NOMO-1 treated with dmso at 0.1 percent for 144 hours (cell line): Measurements from ENCODE around the gene C1QTNF12.

Experiments used
- DNase-seq: peaks from one replicate; lab custom pipeline; 2025; ENCODE audit not compliant: unreplicated experiment; lab: John Stamatoyannopoulos, UW

C1QTNF12 gene, protein sequence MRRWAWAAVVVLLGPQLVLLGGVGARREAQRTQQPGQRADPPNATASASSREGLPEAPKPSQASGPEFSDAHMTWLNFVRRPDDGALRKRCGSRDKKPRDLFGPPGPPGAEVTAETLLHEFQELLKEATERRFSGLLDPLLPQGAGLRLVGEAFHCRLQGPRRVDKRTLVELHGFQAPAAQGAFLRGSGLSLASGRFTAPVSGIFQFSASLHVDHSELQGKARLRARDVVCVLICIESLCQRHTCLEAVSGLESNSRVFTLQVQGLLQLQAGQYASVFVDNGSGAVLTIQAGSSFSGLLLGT

DNA sequence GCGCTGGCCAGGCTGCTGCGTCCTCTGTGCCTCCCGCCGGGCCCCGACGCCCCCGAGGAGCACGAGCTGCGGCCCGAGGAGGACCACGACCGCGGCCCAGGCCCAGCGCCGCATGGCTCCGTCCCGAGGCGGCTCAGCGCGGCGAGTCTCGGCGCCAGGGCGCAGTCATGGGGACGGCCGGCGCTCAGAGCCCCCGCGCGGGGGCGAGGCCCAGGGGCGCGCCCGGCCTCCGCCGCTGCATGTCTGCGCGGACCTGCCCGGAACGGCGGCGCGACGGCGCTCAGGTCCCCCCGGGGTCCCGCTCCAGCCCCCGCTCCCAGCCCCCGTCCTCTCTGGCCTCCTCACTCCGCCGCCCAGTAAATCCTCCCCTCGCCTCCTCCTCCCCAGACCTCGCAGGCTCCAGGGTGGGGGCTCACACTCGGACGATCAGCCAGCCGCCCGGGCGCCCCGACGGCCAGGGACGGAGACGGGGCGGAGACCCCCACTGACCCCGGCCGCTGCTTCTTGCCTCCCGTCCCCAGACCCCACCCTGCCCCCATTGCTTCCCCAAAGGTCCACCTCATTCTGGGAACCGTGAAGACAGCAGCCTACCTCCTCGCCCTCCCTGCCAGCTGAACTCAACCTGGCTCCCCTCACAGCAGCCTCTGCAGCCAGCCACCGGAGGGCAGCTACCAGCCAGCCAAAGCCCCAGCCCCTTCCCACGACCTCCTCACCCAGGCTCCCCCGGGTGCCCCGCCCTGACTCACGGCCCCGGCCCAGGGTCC lies at the start of gene C1QTNF12:
Gene C1QTNF12 (minus strand): TSS at position 146 of the 764 bp plus-strand sequence. CDS start 32 bp downstream, at position 114.
- no peak for DNase-seq

DNA sequence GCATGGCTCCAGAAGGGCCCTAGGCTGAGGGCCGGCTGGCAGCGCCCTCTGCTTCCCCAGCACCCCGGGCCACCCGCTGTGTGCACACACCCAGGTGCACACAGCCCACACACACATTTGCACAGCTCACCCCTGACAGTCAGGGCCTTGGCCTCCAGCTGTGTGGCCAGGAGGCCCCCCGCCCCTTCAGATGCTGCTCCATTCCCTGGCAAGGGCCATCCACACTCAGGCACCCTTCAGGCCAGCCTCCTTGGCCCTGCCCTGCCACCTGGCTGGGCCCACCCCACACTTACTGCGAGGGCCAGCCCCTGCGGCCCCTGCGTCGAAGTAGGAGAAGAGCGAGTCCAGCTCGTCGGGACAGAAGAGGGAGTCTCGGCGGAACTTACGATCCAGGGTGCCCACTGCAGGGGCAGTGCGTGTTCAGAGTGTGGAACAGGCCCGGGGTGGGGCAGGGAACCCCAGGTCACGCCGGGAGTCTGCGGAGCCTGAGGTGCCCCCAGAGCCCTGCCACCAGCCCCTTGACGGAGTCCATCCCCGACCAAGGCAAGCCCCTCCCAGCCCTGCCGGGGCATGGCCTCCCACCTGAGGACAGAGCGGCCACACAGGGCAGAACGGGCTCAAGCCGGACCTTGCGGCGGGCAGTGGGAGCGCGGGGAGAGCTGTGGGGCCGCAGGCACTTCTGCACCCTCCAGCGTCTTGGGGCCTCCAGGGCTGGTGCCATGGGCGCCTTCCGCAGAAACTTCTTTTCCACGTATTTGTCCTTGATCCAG lies 48.8 kb upstream of the C1QTNF12 start:
- DNase-seq, result no peak

DNA sequence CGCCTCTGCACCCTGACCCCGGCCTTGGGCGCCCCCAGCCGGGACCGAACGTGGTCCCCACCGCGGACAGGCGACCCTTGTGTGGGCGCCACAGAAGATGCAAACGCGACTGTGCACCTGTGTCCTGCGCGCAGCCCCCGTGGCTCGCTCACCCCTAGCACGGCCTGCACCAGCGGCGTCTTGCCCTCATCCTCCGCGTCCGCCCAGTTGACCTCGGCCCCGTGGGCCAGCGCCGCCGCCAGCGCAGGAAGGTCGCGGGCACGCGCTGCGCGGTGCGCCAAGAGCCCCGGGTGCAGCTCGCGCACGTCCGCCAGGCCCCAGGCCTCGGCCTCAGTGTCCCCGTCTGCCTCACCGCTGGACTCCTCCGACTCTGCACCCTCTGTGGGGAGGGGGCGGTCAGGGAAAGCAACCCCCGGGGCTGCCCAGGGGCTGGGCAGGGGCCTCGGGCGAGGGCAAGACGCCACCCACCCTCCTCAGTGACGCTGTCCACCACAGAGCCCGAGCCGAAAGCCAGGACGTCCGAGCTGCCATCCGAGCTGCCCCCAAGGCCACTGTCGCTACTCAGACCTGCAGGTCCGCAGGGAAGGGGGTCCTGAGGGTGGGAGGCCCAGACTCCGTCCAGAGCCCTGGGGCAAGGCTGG lies 47.8 kb upstream of the C1QTNF12 start:
- no peak for DNase-seq

DNA sequence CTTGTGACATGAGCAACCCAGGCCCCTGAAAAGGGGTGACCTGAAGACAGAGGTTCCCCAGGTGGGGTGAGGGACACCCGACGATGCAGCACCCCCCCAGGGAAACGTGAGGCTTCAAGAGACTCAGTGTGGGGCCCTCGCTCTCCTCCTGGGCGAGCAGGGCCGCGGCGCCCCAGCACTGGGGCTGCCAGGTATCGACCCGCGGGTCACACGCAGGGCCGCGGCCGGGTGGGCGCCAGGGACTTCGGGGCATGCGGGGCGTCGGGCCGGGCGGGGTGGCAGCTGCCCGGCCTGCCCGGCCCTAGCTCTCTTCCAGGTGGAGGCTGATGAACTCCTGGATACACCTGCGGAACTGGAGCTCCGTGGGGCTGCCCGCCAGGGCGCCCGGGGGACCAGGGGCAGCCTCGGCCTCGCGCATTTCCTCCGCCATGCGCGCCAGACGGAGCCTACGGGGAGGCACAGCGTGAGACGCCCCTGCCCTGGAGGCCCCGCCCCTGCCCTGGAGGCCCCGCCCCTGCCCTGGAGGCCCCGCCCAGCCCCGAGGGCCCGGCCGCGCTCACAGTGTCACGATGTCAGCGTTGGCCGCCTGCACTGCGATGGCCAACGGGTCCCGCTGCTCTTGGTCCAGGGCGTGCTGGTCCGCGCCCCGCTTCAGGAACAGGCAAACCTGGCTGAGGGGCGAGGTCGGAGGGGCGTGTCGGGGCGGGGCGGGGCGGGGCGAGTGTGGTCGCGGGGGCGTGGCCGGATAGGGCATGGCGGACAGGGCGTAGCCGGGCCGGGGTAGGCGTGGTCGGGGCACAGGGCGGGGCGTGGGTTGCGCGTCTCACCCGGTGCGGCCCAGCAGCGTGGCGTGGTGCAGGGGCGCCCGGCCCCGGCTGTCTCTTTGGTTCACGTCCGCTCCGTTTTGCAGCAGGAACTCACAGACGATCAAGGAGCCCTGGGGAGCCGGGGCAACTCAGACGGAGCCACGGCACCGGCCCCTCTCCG lies 47.0 kb upstream of the C1QTNF12 start:
- DNase-seq, result no peak

DNA sequence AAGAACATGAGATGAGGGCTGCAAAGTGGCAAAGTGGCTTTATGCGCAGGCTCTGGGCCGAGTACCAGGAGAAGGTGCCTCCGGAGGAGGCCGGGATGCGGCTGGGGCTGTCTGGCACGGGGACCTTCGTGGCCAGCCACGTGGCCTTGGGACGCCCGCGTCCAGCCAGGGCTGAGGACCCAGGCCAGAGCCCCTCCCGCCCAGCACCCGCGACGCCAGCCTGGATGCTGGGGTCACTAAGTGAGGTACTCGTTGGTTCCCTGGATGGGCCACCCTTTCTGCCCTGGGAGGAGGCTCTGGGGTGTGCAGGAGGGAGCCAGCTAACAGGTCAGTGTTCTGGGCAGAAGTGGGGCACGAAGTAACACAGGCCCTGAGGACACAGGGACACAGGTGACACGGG lies 46.3 kb upstream of the C1QTNF12 start:
- DNase-seq, result no peak

DNA sequence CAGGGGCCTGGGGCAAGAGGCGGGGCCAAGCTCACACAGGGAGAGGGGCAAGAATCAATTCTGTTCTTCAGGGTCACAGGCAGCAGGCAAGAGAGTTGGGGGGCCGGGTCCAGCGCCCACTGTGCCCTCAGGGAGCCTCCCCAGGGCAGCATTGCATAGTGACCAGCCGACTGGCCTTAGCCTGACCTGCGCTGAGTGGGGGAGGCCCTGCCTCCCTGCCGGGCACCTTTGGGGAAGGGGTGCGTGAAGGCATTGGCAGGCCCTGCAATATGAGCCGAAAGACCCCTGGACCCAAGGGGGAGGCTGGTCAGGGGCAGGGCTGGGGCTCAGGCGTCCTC lies 45.9 kb upstream of the C1QTNF12 start:
- no peak for DNase-seq

DNA sequence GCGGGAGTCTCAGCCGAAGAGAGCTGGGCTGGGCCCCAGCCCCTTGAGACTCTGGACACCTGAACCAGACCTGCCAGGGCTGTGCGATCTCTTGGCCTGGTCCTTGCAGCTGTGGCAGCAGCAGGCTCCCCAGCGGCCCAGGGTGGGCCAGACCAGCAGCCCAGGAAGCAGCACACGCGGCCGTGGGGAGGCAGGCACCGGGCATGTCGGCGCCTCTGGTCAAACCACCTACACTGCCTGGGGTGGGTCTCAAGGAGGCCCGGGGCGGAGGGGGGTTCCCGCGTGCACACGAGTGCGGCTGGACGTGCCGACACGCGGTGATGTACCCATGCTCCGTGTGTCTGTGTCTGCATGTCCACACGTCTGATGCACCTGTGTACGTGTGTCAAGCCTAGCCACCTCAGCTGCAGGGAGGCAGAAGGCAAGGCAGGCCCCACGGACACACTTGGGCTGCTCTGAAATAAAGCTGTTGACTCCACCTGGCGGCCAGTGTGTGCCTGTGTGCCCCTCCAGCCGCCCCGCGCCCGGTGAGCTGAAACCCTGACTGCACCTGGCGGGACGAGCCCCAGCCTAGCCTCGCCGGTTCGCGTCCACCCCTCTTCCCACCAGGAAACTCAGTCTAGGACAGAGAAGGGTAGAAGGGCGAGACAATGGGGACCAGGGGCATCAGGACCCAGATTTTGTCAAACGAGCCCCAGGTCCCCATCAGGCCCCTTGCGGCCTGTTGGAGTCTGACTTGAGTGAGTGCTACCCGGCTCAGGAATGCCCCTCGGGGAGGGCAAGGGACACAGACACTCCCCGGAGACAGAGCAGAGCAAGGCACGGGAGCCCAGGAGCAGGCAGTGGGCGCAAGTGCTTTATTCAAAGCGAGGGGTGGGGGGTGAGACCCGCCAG lies 45.3 kb upstream of the C1QTNF12 start:
- DNase-seq, result peak; percentile 26

DNA sequence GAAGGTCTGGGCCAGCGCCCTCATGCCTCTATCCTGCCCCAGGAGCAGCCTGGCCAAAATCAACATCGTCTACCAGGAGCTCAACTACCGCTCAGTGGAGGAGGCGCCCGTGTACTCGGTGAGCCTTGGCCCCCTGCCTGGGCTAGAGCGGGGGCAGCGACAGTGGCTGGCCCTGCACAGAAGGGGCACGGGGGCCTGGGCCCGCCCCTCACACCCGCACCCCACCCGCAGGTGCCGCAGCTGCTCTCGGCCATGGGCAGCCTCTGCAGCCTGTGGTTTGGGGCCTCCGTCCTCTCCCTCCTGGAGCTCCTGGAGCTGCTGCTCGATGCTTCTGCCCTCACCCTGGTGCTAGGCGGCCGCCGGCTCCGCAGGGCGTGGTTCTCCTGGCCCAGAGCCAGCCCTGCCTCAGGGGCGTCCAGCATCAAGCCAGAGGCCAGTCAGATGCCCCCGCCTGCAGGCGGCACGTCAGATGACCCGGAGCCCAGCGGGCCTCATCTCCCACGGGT lies 44.6 kb upstream of the C1QTNF12 start:
- DNase-seq, result no peak

DNA sequence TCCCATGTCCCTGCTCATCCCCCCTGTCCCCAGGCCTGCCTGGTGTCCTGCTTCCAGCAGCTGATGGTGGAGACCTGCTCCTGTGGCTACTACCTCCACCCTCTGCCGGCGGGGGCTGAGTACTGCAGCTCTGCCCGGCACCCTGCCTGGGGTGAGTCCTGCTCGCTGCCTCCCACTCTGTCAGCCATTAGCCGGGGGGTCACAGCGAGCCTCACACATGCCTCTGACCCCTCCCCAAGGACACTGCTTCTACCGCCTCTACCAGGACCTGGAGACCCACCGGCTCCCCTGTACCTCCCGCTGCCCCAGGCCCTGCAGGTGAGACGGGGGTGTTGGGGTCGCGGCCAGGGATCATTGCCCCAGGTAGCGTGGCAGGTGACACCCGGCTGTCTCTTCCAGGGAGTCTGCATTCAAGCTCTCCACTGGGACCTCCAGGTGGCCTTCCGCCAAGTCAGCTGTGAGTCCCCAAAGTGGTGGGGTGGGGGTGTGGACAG lies 43.8 kb upstream of the C1QTNF12 start:
- DNase-seq, result no peak

DNA sequence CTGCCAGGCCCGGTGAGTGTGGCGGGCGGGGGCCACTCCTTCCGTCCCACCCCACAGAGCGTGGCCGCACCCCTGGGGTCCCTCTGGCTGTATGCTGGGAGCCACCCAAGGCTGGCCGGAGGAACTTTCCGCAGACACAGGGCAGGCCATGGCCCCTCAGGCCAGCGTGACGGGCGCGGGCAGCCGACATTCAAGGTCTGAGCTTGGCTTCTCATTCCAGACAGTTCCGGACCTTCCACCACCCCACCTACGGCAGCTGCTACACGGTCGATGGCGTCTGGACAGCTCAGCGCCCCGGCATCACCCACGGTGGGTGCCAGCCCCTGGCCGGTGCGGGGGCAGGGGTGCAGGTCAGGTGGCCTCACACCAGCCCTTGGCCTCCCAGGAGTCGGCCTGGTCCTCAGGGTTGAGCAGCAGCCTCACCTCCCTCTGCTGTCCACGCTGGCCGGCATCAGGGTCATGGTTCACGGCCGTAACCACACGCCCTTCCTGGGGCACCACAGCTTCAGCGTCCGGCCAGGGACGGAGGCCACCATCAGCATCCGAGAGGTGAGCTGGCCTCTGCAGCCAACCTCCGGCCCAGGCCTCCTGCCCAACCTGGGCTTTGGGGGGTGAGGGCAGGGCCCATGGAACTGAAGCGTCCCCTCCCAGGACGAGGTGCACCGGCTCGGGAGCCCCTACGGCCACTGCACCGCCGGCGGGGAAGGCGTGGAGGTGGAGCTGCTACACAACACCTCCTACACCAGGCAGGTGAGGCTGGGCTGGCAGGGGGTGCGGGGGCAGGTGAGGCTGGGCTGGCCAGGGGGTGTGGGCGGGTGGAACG lies 41.0 kb upstream of the C1QTNF12 start:
- no peak for DNase-seq

DNA sequence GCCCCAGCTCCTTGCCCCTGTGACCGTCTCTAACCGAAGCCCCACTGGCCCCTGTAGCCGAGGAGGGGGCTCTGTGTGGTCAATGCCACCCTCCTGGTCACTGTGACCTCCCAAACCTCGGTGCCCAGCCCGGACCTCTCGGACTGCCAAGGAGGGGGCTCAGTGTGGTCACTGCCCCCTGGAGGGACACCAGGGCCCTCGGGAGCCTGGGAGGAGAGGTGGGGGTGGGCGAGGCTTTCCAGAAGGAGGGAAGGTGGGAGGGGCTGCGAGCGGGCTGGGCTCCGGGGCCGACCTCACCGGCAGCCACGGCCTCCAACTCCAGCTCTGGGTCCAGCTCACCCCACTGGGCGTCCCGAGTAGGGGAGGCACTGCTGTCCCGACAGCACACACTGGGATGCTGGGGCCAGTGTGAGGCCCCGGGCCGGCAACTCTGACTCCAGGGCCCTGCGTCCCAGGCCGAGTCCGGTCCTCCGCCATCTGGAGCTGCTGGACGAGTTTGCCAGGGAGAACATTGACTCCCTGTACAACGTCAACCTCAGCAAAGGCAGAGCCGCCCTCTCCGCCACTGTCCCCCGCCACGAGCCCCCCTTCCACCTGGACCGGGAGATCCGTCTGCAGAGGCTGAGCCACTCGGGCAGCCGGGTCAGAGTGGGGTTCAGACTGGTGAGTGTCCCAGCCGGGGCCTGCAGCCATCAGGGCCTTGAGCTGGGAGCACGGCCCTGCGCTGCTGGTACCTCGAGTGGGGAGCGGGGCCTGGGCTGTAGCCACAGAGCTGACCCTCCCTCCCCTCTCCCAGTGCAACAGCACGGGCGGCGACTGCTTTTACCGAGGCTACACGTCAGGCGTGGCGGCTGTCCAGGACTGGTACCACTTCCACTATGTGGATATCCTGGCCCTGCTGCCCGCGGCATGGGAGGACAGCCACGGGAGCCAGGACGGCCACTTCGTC lies 40.1 kb upstream of the C1QTNF12 start:
- no peak for DNase-seq

DNA sequence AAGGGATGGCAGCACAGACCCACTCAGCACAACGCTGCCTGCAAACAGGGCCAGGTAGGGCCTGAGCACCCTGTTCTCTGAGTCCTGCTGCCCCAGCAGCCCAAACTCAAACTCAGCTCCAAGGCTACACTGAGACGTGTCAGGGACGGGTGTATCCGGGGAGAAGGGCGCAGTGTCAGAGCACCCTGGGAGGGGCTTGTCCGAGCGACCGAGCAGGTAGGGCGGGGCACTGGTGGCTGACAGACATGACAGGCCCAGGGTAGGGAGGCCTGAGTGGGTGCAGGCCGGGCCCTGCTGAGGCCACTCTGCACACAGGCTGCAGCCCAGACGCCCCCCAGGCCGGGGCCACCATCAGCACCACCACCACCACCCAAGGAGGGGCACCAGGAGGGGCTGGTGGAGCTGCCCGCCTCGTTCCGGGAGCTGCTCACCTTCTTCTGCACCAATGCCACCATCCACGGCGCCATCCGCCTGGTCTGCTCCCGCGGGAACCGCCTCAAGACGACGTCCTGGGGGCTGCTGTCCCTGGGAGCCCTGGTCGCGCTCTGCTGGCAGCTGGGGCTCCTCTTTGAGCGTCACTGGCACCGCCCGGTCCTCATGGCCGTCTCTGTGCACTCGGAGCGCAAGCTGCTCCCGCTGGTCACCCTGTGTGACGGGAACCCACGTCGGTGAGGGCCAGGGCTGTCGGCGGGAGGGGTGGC lies 39.2 kb upstream of the C1QTNF12 start:
- DNase-seq, result no peak

DNA sequence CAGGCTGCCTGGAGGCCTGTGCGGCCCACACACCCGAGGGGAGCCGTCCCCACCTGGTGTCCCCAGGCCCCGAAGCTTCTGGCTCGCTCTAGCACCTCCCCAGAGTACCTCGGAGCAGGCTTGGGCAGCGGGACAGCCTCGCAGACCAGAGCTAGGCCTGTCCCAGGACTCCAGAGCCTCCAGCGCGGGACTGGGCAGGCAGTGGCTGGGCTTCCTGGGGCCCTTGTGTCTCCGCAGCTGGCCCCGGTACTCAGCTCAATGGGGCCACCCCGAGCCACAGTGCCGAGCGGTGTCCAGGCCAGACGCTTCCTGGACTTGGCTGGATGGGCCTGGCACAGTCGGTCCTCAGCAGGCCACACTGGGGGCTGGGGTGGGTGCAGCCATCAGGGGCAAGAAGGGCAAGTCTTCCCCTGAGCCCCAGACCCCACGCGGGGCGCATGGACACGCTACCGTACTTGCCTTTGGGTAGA lies 38.6 kb upstream of the C1QTNF12 start:
- DNase-seq, result no peak

DNA sequence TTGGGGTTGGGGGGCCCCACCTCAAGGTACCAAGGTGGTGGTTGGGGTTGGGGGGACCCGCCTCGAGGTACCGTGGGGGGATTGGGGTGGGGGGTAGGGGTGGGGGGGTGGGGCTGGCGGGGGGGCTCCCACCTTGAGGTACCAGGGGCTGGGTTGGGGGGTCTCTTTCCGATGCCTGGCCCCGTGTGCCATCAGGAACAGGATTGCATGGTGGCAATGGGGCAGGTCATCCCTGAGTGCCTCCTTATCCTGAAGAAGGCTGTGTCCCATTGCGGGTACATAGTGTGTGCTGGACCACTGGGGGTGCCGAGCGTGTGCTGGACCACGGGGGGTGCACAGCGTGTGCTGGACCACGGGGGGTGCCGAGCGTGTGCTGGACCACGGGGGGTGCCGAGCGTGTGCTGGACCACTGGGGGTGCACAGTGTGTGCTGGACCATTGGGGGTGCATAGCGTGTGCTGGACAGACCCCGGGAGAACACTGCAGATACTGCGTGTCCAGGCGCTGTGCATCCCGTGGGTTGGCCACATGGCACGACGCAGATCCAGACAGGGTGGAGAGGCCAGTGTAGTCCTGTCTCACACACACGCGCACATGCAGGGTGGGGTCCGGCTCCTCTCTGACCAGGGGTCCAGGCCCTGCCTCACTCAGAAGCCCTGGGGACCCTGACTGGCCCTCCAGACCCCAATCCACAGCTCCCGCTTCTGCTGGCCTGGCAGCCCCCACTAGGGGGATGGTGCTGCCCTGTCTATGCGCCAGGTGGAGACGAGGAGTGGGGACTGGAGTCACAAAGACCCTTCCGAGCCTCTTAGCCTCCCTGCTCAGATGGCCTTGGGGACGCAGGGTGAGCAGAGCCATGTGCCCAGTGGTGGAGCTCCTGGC lies 37.9 kb upstream of the C1QTNF12 start:
- no peak for DNase-seq

DNA sequence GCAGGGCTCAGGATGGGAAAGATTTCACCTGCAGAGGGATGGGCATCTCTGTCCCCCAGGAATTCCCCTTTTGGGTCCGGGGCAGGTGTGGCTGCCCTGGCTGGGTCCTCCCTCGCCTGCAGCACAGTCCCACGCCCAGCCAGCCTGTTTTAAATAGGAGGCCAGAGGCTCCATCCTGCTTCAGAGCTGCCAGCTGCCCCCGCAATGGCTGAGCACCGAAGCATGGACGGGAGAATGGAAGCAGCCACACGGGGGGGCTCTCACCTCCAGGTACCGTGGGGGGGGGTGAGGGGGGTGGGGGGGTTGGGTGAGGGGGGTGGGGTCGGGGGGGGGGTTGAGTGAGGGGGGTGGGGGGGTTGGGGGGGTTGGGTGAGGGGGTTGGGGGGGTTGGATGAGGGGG lies 37.3 kb upstream of the C1QTNF12 start:
- no peak for DNase-seq
